Smooth muscle cell of the pulmonary artery (primary cell): ENCODE data around the gene TMEM207. TPM values are rescaled to one million over a fixed set of nuclear protein-coding genes. Genes with fewer than 3 reads are reported as not detected.

Source experiments
- total RNA-seq: library from RNA; depleted of rRNA; stranded (reverse); fragments of >200 nt; gene quantifications from 2 replicates; pipeline ENCODE4 v1.2.3, GENCODE V29; 2014

Gene TMEM207
- total RNA-seq, result not detected in 2 replicates

DNA sequence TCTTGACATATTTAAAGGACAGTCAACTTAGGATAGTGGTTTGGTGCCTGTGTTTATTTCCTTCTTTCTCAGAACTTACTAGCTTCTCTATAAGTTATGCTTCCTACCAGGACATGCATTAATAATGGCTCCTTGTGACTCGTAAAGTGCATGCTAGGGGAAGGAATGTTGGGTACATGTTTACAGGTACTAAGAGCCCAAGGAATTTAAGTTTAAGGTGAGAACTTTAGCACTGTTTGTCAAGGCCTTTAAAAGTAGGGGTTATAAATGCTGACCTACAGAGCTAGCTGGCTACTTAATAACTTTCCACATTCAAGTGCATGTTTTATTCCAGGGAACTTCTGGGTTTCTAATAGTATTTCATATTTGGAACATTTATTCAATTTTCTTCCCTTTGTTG, at the start of gene TMEM207:
TMEM207 (minus strand) TSS at position 101 of the 400 bp plus-strand sequence; CDS start at position 9, 92 bp downstream.

DNA sequence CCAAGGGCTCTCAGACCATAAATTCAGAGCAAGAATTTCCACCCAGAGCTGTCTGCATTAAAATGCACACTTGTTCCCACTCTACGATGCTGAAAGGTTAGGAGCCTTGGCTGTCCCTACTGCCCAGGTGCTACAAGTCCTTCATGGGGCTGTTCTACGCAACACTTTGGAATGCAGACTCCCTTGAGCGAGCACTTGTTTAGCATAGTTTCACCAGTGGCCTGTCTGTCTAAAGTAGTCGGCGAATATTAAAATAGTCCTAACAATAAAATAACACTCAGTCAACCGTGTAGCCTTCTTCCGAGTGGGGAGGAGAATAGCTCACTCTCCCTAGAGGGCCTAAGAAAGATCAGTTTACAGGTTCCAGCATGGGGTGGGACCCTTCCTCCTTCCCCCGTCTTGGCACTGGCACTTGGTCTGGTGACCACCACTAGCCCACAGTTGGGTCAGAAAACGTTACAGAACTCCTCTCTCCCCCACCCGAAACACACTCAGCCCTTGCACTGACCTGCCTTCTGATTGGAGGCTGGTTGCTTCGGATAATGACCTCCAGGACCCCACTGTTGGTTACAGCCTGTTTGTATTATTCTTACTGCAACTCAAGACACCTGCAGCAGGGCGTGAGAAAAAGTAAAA, 62.0 kb downstream of the TMEM207 start, which contains the start of gene CLDN16:
CLDN16 (plus strand) TSS at position 586 of the 636 bp plus-strand sequence. CDS start 167 bp downstream, outside the sequence.

Other genes with a start within 250 kb of the TMEM207 start
- 0.20 and 4.1 TPM in 2 replicates for gene CLDN1, start 127.5 kb downstream of the TMEM207 start, total RNA-seq
- gene CLDN16, start 61.7 kb downstream of the TMEM207 start, total RNA-seq, result under 0.01 and 0.30 TPM in 2 replicates
- 42.6 and 54.2 TPM in 2 replicates for gene IL1RAP, start 64.2 kb upstream of the TMEM207 start, total RNA-seq